GM23338 (cell line): ENCODE results near the gene STON2. TPM values are rescaled to one million over a fixed set of nuclear protein-coding genes. Genes with fewer than 3 reads are reported as not detected.
A peak's percentile ranks its signal among the peaks of the same experiment; 100 is the strongest.

Experiments used
- ATAC-seq: fragments of 200-7000 bp; cut with Tn5 transposase; 3 replicates; pipeline ENCODE4 v1.9.1; 2020
- DNase-seq: peaks from one replicate; pipeline ENCODE4 v3.0.0-alpha.2; 2015; ENCODE audit warnings: low spot score
- H2AFZ ChIP-seq: fragments of 200-600 bp; sonication (generic); 2 replicates; pipeline ENCODE4 v1.8.0; 2016; ENCODE audit warnings: antibody characterized with exemption, mild to moderate bottlenecking, moderate library complexity
- H3F3A ChIP-seq: fragments of 200-600 bp; sonication (generic); replicated peaks from 2 replicates; pipeline ENCODE4 v1.8.0; 2017; ENCODE audit warnings: antibody characterized with exemption, mixed run types, low read depth
- H3K27ac ChIP-seq: fragments of 200-600 bp; sonication (generic); 2 replicates; pipeline ENCODE4 v1.6.1; 2016; ENCODE audit warnings: low read depth
- H3K27me3 ChIP-seq: fragments of 200-600 bp; sonication (generic); 2 replicates; pipeline ENCODE4 v1.8.0; 2016; ENCODE audit warnings: mild to moderate bottlenecking, mixed run types, moderate library complexity; ENCODE audit not compliant: insufficient read depth
- H3K36me3 ChIP-seq: fragments of 200-600 bp; sonication (generic); 2 replicates; pipeline ENCODE4 v1.8.0; 2016; ENCODE audit warnings: mild to moderate bottlenecking; ENCODE audit not compliant: insufficient read depth
- H3K4me1 ChIP-seq: fragments of 200-600 bp; sonication (generic); 2 replicates; pipeline ENCODE4 v1.8.0; 2016; ENCODE audit warnings: mild to moderate bottlenecking, moderate library complexity; ENCODE audit not compliant: insufficient read depth
- H3K4me2 ChIP-seq: fragments of 200-600 bp; sonication (generic); 2 replicates; pipeline ENCODE4 v1.7.1; 2017; ENCODE audit warnings: mixed run types
- H3K4me3 ChIP-seq: fragments of 200-600 bp; sonication (generic); 2 replicates; pipeline ENCODE4 v1.6.1; 2016; ENCODE audit warnings: mixed run types
- H3K79me2 ChIP-seq: fragments of 200-600 bp; sonication (generic); replicated peaks from 2 replicates; pipeline ENCODE4 v1.8.0; 2017; ENCODE audit warnings: mild to moderate bottlenecking; ENCODE audit not compliant: insufficient read depth
- H3K9me2 ChIP-seq: fragments of 200-600 bp; sonication (generic); 2 replicates; pipeline ENCODE4 v1.8.0; 2017; ENCODE audit not compliant: insufficient read depth
- H4K20me1 ChIP-seq: fragments of 200-600 bp; sonication (generic); replicated peaks from 2 replicates; pipeline ENCODE4 v1.8.0; 2017; ENCODE audit warnings: mild to moderate bottlenecking; ENCODE audit not compliant: insufficient read depth
- H3K27ac Mint-ChIP-seq: 2 replicates; pipeline ENCODE4 v1.8.0; 2020; ENCODE audit warnings: inconsistent platforms, mild to moderate bottlenecking, moderate library complexity, mixed read lengths
- H3K27me3 Mint-ChIP-seq: 3 replicates; pipeline ENCODE4 v1.8.0; 2022; ENCODE audit warnings: low read depth, mild to moderate bottlenecking, moderate library complexity, mixed read lengths, inconsistent platforms; ENCODE audit not compliant: insufficient read depth, poor library complexity
- H3K36me3 Mint-ChIP-seq: 3 replicates; pipeline ENCODE4 v1.8.0; 2021; ENCODE audit warnings: low read depth, mild to moderate bottlenecking, inconsistent platforms, moderate library complexity, mixed read lengths
- H3K4me1 Mint-ChIP-seq: 3 replicates; pipeline ENCODE4 v1.8.0; 2020; ENCODE audit warnings: mild to moderate bottlenecking, inconsistent platforms, mixed read lengths
- H3K4me3 Mint-ChIP-seq: 3 replicates; pipeline ENCODE4 v1.8.0; 2021; ENCODE audit warnings: moderate library complexity, mild to moderate bottlenecking, inconsistent platforms, mixed read lengths
- H3K9me3 Mint-ChIP-seq: 3 replicates; pipeline ENCODE4 v1.8.0; 2020; ENCODE audit warnings: moderate library complexity, mild to moderate bottlenecking, inconsistent platforms, mixed read lengths
- CREB1 ChIP-seq: fragments of 250-450 bp; sonication (Bioruptor Pico); IDR thresholded peaks from 2 replicates; pipeline ENCODE4 v1.5.0; 2020; ENCODE audit warnings: low read depth, mild to moderate bottlenecking, moderate library complexity
- ETS1 ChIP-seq: IDR thresholded peaks from 2 replicates; pipeline ENCODE4 v1.6.1; 2016; ENCODE audit warnings: antibody characterized with exemption
- EZH2 ChIP-seq: fragments of 200-600 bp; sonication (generic); IDR thresholded peaks from one replicate; pipeline ENCODE4 v1.8.0; 2017; ENCODE audit warnings: antibody characterized with exemption, mild to moderate bottlenecking, low read depth; ENCODE audit not compliant: unreplicated experiment
- EZH2phosphoT487 ChIP-seq: fragments of 200-600 bp; sonication (generic); IDR thresholded peaks from one replicate; pipeline ENCODE4 v1.8.1; 2018; ENCODE audit warnings: antibody characterized with exemption; ENCODE audit not compliant: unreplicated experiment
- JUNB ChIP-seq: IDR thresholded peaks from one replicate; pipeline ENCODE4 v1.6.1; 2016; ENCODE audit warnings: antibody characterized with exemption; ENCODE audit not compliant: unreplicated experiment
- NANOG ChIP-seq: IDR thresholded peaks from 2 replicates; pipeline ENCODE4 v1.6.1; 2016; ENCODE audit warnings: antibody characterized with exemption, borderline replicate concordance
- POLR2AphosphoS5 ChIP-seq: IDR thresholded peaks from 2 replicates; pipeline ENCODE4 v1.6.1; 2016; ENCODE audit warnings: antibody characterized with exemption, low read depth
- STAT1 ChIP-seq: IDR thresholded peaks from one replicate; pipeline ENCODE4 v1.6.1; 2016; ENCODE audit warnings: antibody characterized with exemption; ENCODE audit not compliant: unreplicated experiment
- ZNF114 ChIP-seq: fragments of 250-450 bp; sonication (Bioruptor Pico); IDR thresholded peaks from 2 replicates; pipeline ENCODE4 v1.5.0; 2020; ENCODE audit warnings: mild to moderate bottlenecking, moderate library complexity
- ZNF331 ChIP-seq: fragments of 250-450 bp; sonication (Bioruptor Pico); IDR thresholded peaks from 2 replicates; pipeline ENCODE4 v1.5.0; 2020; ENCODE audit warnings: low read depth, mild to moderate bottlenecking, moderate library complexity
- polyA plus RNA-seq: library from polyadenylated mRNA; unstranded; fragments of >200 nt; fragmentation: Nextera tagmentation; extraction: Ambion mirVana; gene quantifications from 2 replicates; pipeline ENCODE4 v1.2.1, GENCODE V29; 2016
- total RNA-seq: library from RNA; depleted of rRNA; stranded (reverse); fragments of >200 nt; shearing (Covaris generic); gene quantifications from 2 replicates; pipeline ENCODE4 v1.2.3, GENCODE V29; 2014
- TF ChIP-seq, protein P1 (sequence below): fragments of 250-450 bp; sonication (Bioruptor Pico); IDR thresholded peaks from 2 replicates; pipeline ENCODE4 v1.5.0; 2020; ENCODE audit warnings: mild to moderate bottlenecking, moderate library complexity
- TF ChIP-seq, protein P2 (sequence below): IDR thresholded peaks from one replicate; pipeline ENCODE4 v1.6.1; 2018; ENCODE audit warnings: antibody characterized with exemption; ENCODE audit not compliant: unreplicated experiment
- TF ChIP-seq, protein P3 (sequence below), 2 experiments: fragments of 200-600 bp in 1 of 2; sonication (generic) in 1 of 2; conservative IDR thresholded peaks; 2 replicates each; pipeline versions ENCODE4 v1.5.1 to v1.6.1; 2016 to 2017; ENCODE audit warnings: antibody characterized with exemption in 2 of 2, low read depth in 2 of 2, mild to moderate bottlenecking in 2 of 2, moderate library complexity in 1 of 2

STON2 gene
- total and polyA plus RNA-seq, 2 experiments from 2014 or later, result 8.2 to 71.0 TPM

DNA sequence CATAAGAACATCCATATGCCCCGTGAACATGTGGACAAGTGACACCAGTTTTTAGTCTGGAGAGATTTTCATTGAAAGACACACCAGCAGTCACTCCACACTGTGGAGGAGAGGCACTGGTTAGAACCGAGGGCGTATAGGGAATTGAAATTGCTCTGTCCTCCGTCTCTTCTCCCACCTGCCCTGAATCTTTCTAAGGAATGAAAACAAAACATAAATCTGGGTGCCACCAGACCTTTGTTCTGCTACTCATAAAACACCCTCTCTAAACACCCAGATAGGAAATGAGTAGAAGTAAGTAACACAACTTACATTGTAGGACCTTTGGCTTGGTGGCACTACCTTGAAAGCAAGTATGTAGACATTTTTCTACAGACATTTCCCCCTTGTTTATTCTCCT, 37.1 kb upstream of the STON2 start:
- Histone ChIP-seq H3K27ac (no peak overlapping the region), H3K4me1 (peaks cover 28% of the 10 kb centered on the region), H3F3A (no peaks in the 10 kb centered on the region), H3K79me2 (peaks cover 27% of the 10 kb centered on the region), H3K27me3 (peaks cover 25% of the 10 kb centered on the region), H3K9me2 (no peaks in the 10 kb centered on the region), H3K4me3 (peak overlapping the region; percentile 73), H4K20me1 (0 out of 2 replicates have a peak, but pooled peaks cover 4% of the 10 kb centered on the region), H3K36me3 (no peaks in the 10 kb centered on the region), H2AFZ (no peak overlapping the region), H3K4me2 (peak overlapping the region; percentile 83)
- peak overlapping the region; percentile 80 for H3K4me3 Mint-ChIP-seq
- no peak for TF ChIP-seq JUNB
- no peak for TF ChIP-seq ETS1
- TF ChIP-seq CREB1 (CRISPR knock-in tag), result no peak
- TF ChIP-seq, protein P1, sequence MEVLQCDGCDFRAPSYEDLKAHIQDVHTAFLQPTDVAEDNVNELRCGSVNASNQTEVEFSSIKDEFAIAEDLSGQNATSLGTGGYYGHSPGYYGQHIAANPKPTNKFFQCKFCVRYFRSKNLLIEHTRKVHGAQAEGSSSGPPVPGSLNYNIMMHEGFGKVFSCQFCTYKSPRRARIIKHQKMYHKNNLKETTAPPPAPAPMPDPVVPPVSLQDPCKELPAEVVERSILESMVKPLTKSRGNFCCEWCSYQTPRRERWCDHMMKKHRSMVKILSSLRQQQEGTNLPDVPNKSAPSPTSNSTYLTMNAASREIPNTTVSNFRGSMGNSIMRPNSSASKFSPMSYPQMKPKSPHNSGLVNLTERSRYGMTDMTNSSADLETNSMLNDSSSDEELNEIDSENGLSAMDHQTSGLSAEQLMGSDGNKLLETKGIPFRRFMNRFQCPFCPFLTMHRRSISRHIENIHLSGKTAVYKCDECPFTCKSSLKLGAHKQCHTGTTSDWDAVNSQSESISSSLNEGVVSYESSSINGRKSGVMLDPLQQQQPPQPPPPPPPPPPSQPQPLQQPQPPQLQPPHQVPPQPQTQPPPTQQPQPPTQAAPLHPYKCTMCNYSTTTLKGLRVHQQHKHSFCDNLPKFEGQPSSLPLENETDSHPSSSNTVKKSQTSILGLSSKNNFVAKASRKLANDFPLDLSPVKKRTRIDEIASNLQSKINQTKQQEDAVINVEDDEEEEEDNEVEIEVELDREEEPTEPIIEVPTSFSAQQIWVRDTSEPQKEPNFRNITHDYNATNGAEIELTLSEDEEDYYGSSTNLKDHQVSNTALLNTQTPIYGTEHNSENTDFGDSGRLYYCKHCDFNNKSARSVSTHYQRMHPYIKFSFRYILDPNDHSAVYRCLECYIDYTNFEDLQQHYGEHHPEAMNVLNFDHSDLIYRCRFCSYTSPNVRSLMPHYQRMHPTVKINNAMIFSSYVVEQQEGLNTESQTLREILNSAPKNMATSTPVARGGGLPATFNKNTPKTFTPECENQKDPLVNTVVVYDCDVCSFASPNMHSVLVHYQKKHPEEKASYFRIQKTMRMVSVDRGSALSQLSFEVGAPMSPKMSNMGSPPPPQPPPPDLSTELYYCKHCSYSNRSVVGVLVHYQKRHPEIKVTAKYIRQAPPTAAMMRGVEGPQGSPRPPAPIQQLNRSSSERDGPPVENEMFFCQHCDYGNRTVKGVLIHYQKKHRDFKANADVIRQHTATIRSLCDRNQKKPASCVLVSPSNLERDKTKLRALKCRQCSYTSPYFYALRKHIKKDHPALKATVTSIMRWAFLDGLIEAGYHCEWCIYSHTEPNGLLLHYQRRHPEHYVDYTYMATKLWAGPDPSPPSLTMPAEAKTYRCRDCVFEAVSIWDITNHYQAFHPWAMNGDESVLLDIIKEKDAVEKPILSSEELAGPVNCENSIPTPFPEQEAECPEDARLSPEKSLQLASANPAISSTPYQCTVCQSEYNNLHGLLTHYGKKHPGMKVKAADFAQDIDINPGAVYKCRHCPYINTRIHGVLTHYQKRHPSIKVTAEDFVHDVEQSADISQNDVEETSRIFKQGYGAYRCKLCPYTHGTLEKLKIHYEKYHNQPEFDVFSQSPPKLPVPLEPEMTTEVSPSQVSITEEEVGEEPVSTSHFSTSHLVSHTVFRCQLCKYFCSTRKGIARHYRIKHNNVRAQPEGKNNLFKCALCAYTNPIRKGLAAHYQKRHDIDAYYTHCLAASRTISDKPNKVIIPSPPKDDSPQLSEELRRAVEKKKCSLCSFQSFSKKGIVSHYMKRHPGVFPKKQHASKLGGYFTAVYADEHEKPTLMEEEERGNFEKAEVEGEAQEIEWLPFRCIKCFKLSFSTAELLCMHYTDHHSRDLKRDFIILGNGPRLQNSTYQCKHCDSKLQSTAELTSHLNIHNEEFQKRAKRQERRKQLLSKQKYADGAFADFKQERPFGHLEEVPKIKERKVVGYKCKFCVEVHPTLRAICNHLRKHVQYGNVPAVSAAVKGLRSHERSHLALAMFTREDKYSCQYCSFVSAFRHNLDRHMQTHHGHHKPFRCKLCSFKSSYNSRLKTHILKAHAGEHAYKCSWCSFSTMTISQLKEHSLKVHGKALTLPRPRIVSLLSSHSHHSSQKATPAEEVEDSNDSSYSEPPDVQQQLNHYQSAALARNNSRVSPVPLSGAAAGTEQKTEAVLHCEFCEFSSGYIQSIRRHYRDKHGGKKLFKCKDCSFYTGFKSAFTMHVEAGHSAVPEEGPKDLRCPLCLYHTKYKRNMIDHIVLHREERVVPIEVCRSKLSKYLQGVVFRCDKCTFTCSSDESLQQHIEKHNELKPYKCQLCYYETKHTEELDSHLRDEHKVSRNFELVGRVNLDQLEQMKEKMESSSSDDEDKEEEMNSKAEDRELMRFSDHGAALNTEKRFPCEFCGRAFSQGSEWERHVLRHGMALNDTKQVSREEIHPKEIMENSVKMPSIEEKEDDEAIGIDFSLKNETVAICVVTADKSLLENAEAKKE, result no peak
- no peak for TF ChIP-seq ZNF114 (CRISPR knock-in tag)
- no peak for TF ChIP-seq EZH2
- no peak for TF ChIP-seq EZH2phosphoT487
- TF ChIP-seq, protein P2, sequence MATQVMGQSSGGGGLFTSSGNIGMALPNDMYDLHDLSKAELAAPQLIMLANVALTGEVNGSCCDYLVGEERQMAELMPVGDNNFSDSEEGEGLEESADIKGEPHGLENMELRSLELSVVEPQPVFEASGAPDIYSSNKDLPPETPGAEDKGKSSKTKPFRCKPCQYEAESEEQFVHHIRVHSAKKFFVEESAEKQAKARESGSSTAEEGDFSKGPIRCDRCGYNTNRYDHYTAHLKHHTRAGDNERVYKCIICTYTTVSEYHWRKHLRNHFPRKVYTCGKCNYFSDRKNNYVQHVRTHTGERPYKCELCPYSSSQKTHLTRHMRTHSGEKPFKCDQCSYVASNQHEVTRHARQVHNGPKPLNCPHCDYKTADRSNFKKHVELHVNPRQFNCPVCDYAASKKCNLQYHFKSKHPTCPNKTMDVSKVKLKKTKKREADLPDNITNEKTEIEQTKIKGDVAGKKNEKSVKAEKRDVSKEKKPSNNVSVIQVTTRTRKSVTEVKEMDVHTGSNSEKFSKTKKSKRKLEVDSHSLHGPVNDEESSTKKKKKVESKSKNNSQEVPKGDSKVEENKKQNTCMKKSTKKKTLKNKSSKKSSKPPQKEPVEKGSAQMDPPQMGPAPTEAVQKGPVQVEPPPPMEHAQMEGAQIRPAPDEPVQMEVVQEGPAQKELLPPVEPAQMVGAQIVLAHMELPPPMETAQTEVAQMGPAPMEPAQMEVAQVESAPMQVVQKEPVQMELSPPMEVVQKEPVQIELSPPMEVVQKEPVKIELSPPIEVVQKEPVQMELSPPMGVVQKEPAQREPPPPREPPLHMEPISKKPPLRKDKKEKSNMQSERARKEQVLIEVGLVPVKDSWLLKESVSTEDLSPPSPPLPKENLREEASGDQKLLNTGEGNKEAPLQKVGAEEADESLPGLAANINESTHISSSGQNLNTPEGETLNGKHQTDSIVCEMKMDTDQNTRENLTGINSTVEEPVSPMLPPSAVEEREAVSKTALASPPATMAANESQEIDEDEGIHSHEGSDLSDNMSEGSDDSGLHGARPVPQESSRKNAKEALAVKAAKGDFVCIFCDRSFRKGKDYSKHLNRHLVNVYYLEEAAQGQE, result no peak
- no peak for TF ChIP-seq ZNF331 (CRISPR knock-in tag)
- TF ChIP-seq POLR2AphosphoS5, result no peak
- TF ChIP-seq, protein P3, sequence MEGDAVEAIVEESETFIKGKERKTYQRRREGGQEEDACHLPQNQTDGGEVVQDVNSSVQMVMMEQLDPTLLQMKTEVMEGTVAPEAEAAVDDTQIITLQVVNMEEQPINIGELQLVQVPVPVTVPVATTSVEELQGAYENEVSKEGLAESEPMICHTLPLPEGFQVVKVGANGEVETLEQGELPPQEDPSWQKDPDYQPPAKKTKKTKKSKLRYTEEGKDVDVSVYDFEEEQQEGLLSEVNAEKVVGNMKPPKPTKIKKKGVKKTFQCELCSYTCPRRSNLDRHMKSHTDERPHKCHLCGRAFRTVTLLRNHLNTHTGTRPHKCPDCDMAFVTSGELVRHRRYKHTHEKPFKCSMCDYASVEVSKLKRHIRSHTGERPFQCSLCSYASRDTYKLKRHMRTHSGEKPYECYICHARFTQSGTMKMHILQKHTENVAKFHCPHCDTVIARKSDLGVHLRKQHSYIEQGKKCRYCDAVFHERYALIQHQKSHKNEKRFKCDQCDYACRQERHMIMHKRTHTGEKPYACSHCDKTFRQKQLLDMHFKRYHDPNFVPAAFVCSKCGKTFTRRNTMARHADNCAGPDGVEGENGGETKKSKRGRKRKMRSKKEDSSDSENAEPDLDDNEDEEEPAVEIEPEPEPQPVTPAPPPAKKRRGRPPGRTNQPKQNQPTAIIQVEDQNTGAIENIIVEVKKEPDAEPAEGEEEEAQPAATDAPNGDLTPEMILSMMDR (conservative IDR thresholded peaks at IDR 0.05; ENCODE audit: low read depth in 2 of 2), result no peak
- TF ChIP-seq STAT1, result no peak
- TF ChIP-seq NANOG, result no peak
- no peak overlapping the region for H3K27ac Mint-ChIP-seq
- ATAC-seq, result no peak
- no peak for DNase-seq
- peaks cover 38% of the 10 kb centered on the region for H3K4me1 Mint-ChIP-seq
- H3K36me3 Mint-ChIP-seq, result peaks cover 6% of the 10 kb centered on the region; the same call in 2 of the 3 replicates
- peaks cover 12% of the 10 kb centered on the region for H3K27me3 Mint-ChIP-seq
- no peaks in the 10 kb centered on the region; the same call in 2 of the 3 replicates for H3K9me3 Mint-ChIP-seq
